Caco-2 (cell line): ENCODE data around the gene PTPRN2. TPM values are rescaled to one million over a fixed set of nuclear protein-coding genes. Genes with fewer than 3 reads are reported as not detected.

Experiments used
- BruUV-seq: library from RNA; stranded (reverse); fragments of 400-500 nt; replicated peaks from 2 replicates; lab custom pipeline; 2021; lab: Mats Ljungman, UMichigan
- CTCF ChIA-PET: fragments of 300-600 bp; sonication (Branson Sonifier 250); formaldehyde crosslinking; loops from one replicate; lab custom pipeline; 2022; ENCODE audit warnings: antibody characterized with exemption; lab: Charles Lee
- POLR2A ChIA-PET: fragments of 300-600 bp; sonication (Branson Sonifier 250); formaldehyde crosslinking; loops from one replicate; lab custom pipeline; 2022; ENCODE audit warnings: antibody characterized with exemption; lab: Charles Lee
- DNase-seq, 2 experiments: peaks; one replicate each; pipeline versions ENCODE4 v3.0.0 to v3.0.0-alpha.2; 2020 to 2022
- H3K27me3 ChIP-seq: replicated peaks from 2 replicates; pipeline ENCODE4 v1.6.0; 2011; ENCODE audit warnings: low read length; ENCODE audit not compliant: control insufficient read depth, insufficient read depth
- H3K36me3 ChIP-seq: 2 replicates; pipeline ENCODE4 v1.5.1; 2011; ENCODE audit warnings: low read length; ENCODE audit not compliant: control insufficient read depth, insufficient read depth
- H3K4me1 ChIP-seq: fragments of 250-450 bp; sonication (Bioruptor Pico); 2 replicates; pipeline ENCODE4 v1.5.1; 2020; ENCODE audit warnings: mild to moderate bottlenecking
- H3K4me3 ChIP-seq: 2 replicates; pipeline ENCODE4 v1.5.1; 2011; ENCODE audit warnings: low read depth, mild to moderate bottlenecking, control low read depth, low read length
- H3K9me3 ChIP-seq: fragments of 250-450 bp; sonication (Bioruptor Pico); 2 replicates; pipeline ENCODE4 v1.5.1; 2020; ENCODE audit warnings: mild to moderate bottlenecking, moderate library complexity
- H3K27ac Mint-ChIP-seq: one replicate; pipeline ENCODE4 v1.8.0; 2022; ENCODE audit warnings: mixed read lengths; ENCODE audit not compliant: unreplicated experiment
- H3K27me3 Mint-ChIP-seq: one replicate; pipeline ENCODE4 v1.8.0; 2022; ENCODE audit warnings: mixed read lengths; ENCODE audit not compliant: insufficient read depth, unreplicated experiment
- H3K36me3 Mint-ChIP-seq: one replicate; pipeline ENCODE4 v1.8.0; 2022; ENCODE audit warnings: mild to moderate bottlenecking, mixed read lengths; ENCODE audit not compliant: insufficient read depth, unreplicated experiment
- H3K4me1 Mint-ChIP-seq: one replicate; pipeline ENCODE4 v1.8.0; 2022; ENCODE audit warnings: low read depth, mixed read lengths; ENCODE audit not compliant: unreplicated experiment
- H3K4me3 Mint-ChIP-seq: one replicate; pipeline ENCODE4 v1.8.0; 2022; ENCODE audit warnings: mild to moderate bottlenecking, moderate library complexity, mixed read lengths; ENCODE audit not compliant: unreplicated experiment
- H3K9me3 Mint-ChIP-seq: one replicate; pipeline ENCODE4 v1.8.0; 2022; ENCODE audit warnings: mixed read lengths; ENCODE audit not compliant: unreplicated experiment
- intact Hi-C: fragments of 100-400 bp; cut with micrococcal nuclease; formaldehyde crosslinking; loops from one replicate; pipeline ENCODE4 v1.10.0; 2022; ENCODE audit not compliant: unreplicated experiment
- total RNA-seq: library from RNA; stranded (reverse); gene quantifications from 2 replicates; pipeline ENCODE4 v1.2.3, GENCODE V29; 2022
- TF ChIP-seq, protein P1 (sequence below), 2 experiments: fragments of 200-600 bp in 1 of 2; IDR thresholded peaks; 1 replicate in 1 of 2; 2 replicates in 1 of 2; pipeline versions ENCODE4 v1.5.1 to v1.8.0; 2011 to 2022; ENCODE audit warnings: antibody characterized with exemption in 1 of 2, control low read depth in 1 of 2, inconsistent platforms in 1 of 2, low read depth in 1 of 2, low read length in 1 of 2, mild to moderate bottlenecking in 1 of 2, moderate library complexity in 1 of 2; ENCODE audit not compliant: insufficient read depth in 1 of 2, severe bottlenecking in 1 of 2, unreplicated experiment in 1 of 2

PTPRN2 gene
- total RNA-seq, 1 experiment from 2014 or later: 1.4 TPM

- DNase-seq: no peak
- Mint-ChIP-seq H3K27me3 (no peaks in the 10 kb centered on the region), H3K4me3 (no peak overlapping the region), H3K9me3 (peaks cover 17% of the 10 kb centered on the region), H3K4me1 (no peaks in the 10 kb centered on the region), H3K36me3 (no peaks in the 10 kb centered on the region), H3K27ac (no peak overlapping the region)
- CTCF ChIA-PET: no interaction called here
- POLR2A ChIA-PET: no interaction called here
- no peaks in the 10 kb centered on the region for H3K9me3 ChIP-seq
- intact Hi-C loops: no loop called here
- H3K27me3 ChIP-seq: no peaks in the 10 kb centered on the region
- H3K4me3 ChIP-seq: no peak overlapping the region
- TF ChIP-seq, protein P1, sequence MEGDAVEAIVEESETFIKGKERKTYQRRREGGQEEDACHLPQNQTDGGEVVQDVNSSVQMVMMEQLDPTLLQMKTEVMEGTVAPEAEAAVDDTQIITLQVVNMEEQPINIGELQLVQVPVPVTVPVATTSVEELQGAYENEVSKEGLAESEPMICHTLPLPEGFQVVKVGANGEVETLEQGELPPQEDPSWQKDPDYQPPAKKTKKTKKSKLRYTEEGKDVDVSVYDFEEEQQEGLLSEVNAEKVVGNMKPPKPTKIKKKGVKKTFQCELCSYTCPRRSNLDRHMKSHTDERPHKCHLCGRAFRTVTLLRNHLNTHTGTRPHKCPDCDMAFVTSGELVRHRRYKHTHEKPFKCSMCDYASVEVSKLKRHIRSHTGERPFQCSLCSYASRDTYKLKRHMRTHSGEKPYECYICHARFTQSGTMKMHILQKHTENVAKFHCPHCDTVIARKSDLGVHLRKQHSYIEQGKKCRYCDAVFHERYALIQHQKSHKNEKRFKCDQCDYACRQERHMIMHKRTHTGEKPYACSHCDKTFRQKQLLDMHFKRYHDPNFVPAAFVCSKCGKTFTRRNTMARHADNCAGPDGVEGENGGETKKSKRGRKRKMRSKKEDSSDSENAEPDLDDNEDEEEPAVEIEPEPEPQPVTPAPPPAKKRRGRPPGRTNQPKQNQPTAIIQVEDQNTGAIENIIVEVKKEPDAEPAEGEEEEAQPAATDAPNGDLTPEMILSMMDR (IDR thresholded peaks at IDR 0.05; ENCODE audit: insufficient read depth in 1 of 2, low read depth in 1 of 2, low read length in 1 of 2, severe bottlenecking in 1 of 2, unreplicated experiment in 1 of 2): no peak
- BruUV-seq: no TSS peak
- no peaks in the 10 kb centered on the region for H3K36me3 ChIP-seq
- H3K4me1 ChIP-seq: no peaks in the 10 kb centered on the region
Observed at GRCh38 chr7:157925383-157925875, 662.2 kb downstream of the PTPRN2 start.

DNA sequence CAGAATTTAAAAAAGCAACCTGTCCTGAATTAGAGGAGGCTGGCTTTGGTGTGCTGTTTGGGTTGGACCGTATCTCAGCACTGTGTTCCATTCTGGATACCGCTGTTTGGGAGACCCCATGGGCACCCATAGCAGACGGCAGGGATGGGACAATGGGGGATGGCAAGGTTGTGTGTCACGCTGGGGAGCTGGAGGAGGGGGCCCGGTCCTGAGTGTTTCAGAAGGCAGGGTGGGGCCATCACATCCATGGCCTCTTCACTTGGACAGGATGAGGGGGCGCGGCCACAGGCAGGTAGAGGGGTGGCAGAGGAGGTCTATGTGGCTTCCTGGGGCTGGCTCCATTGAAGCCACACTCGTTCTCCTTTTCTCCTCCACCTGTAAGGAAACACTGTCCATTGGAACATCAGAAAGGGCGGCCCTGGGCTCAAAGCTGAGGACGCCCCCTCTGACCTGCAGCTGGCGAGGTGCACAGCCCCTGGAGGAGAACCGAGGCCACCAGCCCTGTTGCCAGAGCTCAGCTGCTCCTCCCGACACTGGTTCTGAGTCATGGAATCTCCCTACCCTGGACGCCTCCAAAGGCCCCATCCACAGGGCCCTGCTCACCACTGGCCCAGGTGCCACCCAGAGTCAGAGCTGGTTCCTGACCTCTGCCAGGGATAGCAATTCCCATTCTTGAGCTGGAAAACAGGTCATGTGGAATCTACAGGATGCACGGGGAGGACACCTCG lies 663.6 kb downstream of the PTPRN2 start:
- ChIA-PET POLR2A (no interaction called here), CTCF (no interaction called here)
- H3K27me3 Mint-ChIP-seq: no peaks in the 10 kb centered on the region
- BruUV-seq: no TSS peak
- no peaks in the 10 kb centered on the region for H3K4me1 Mint-ChIP-seq
- TF ChIP-seq, protein P1 (IDR thresholded peaks at IDR 0.05; ENCODE audit: insufficient read depth in 1 of 2, low read depth in 1 of 2, low read length in 1 of 2, severe bottlenecking in 1 of 2, unreplicated experiment in 1 of 2): no peak
- Histone ChIP-seq H3K27me3 (no peaks in the 10 kb centered on the region), H3K4me3 (no peak overlapping the region), H3K4me1 (no peaks in the 10 kb centered on the region), H3K9me3 (no peaks in the 10 kb centered on the region), H3K36me3 (no peaks in the 10 kb centered on the region)
- DNase-seq: no peak
- no peak overlapping the region for H3K27ac Mint-ChIP-seq
- intact Hi-C loops: no loop called here
- H3K4me3 Mint-ChIP-seq: no peak overlapping the region
- no peaks in the 10 kb centered on the region for H3K36me3 Mint-ChIP-seq
- peaks cover 8% of the 10 kb centered on the region for H3K9me3 Mint-ChIP-seq

DNA sequence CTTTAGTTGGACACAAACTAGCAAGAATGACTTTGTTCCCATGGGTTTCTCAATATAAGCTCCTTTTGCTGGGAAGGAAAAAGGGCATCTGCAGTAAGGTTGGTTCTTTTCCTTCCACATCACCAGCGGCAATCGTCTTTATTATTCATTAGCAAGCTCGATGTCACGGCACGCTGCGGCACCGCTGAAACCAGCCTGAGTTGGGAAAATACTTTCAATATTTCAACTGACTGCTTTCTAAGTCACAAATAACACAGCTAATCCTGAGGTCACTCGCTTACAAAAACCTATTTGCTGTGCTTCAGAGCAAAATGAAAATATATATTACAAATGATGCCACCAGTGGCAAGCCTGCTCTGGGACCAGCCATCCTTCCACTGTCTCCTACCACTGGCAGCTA lies 665.0 kb downstream of the PTPRN2 start:
- H3K27ac Mint-ChIP-seq: no peak overlapping the region
- H3K9me3 ChIP-seq: no peaks in the 10 kb centered on the region
- no peaks in the 10 kb centered on the region for H3K36me3 Mint-ChIP-seq
- no peaks in the 10 kb centered on the region for H3K36me3 ChIP-seq
- TF ChIP-seq, protein P1 (IDR thresholded peaks at IDR 0.05; ENCODE audit: insufficient read depth in 1 of 2, low read depth in 1 of 2, low read length in 1 of 2, severe bottlenecking in 1 of 2, unreplicated experiment in 1 of 2): no peak
- H3K27me3 ChIP-seq: no peaks in the 10 kb centered on the region
- ChIA-PET POLR2A (no interaction called here), CTCF (no interaction called here)
- H3K9me3 Mint-ChIP-seq: peaks cover 20% of the 10 kb centered on the region
- H3K27me3 Mint-ChIP-seq: no peaks in the 10 kb centered on the region
- H3K4me1 ChIP-seq: no peaks in the 10 kb centered on the region
- intact Hi-C loops: no loop called here
- no peak overlapping the region for H3K4me3 Mint-ChIP-seq
- H3K4me3 ChIP-seq: no peak overlapping the region
- no peak for DNase-seq
- no TSS peak for BruUV-seq
- no peaks in the 10 kb centered on the region for H3K4me1 Mint-ChIP-seq
